ES-I3 (cell line): ENCODE results near the gene PRKG1.

Experiments used
- H3K36me3 ChIP-seq: 2 replicates; pipeline ENCODE4 v1.6.1; 2013; ENCODE audit warnings: mild to moderate bottlenecking, low read length, control low read depth, moderate library complexity; ENCODE audit not compliant: insufficient read depth
- H3K4me1 ChIP-seq: 2 replicates; pipeline ENCODE4 v1.6.1; 2013; ENCODE audit warnings: mild to moderate bottlenecking, control low read depth, low read length; ENCODE audit not compliant: insufficient read depth
- H3K9ac ChIP-seq: 2 replicates; pipeline ENCODE4 v1.6.1; 2013; ENCODE audit warnings: low read depth, mild to moderate bottlenecking, low read length, moderate library complexity
- H3K9me3 ChIP-seq: 2 replicates; pipeline ENCODE4 v1.6.1; 2013; ENCODE audit warnings: mild to moderate bottlenecking, low read length, moderate library complexity; ENCODE audit not compliant: control insufficient read depth, insufficient read depth

The PRKG1 gene

DNA sequence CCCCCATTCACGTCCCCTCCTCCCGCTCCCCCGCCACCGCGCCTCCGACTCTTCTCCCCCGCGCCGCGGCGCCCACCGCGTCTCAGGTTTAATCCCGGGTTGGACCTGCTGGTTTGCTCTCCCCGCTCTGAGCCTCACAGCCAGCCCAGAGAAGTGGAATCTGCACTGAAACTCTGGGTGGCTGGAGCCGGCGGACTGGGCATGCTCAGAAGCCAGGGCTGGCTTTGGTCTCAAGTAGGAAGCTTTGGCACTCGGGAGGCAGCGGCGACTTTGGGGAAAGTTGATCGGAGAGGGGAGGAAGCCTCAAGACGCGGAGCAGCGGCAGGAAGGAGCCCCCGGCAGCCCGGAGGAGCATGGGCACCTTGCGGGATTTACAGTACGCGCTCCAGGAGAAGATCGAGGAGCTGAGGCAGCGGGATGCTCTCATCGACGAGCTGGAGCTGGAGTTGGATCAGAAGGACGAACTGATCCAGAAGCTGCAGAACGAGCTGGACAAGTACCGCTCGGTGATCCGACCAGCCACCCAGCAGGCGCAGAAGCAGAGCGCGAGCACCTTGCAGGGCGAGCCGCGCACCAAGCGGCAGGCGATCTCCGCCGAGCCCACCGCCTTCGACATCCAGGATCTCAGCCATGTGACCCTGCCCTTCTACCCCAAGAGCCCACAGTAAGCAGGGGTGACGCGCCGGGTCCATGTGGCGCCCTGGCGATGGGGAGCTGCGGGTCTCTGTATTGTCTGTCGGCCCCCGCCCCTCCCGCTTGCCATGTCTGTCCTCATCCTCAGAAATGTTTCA is at the start of gene PRKG1:
Gene PRKG1, plus strand, starts transcription at position 250 of the 791 bp plus-strand sequence.
- Histone ChIP-seq H3K36me3 (no peaks in the 10 kb centered on the region), H3K9ac (peak within 1 kb of the TSS; percentile 78), H3K9me3 (no peaks in the 10 kb centered on the region), H3K4me1 (peaks cover 9% of the 10 kb centered on the region; the same call in 1 of the 2 replicates)

DNA sequence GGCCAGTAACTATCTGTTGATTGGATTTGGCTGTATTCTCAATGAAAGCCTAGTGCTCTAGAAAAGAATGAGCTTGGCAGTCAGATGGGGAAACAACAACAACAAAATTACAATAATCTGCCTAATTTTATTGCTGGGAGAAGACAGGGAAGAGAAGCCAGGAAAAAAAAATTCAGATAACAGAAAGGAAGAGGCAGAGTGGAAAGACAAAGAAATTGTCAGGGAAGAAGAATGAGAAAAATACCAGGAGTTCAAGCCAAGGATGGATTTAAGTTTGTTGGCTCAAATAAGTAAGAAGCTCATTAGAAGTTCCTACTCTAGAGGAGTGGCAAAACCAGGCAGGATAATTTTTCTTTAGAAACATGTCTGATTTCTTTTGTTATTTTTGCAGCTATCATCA is 45.9 kb upstream of the PRKG1 start:
- no peaks in the 10 kb centered on the region for H3K9me3 ChIP-seq
- no peak overlapping the region for H3K9ac ChIP-seq
- H3K4me1 ChIP-seq: peaks cover 5% of the 10 kb centered on the region; the same call in 1 of the 2 replicates
- H3K36me3 ChIP-seq: no peaks in the 10 kb centered on the region

GRCh38 chr10:51029172-51029641 is 45.1 kb upstream of the PRKG1 start:
- Histone ChIP-seq H3K36me3 (no peaks in the 10 kb centered on the region), H3K4me1 (peaks cover 13% of the 10 kb centered on the region; the same call in 1 of the 2 replicates), H3K9ac (no peak overlapping the region), H3K9me3 (no peaks in the 10 kb centered on the region)

DNA sequence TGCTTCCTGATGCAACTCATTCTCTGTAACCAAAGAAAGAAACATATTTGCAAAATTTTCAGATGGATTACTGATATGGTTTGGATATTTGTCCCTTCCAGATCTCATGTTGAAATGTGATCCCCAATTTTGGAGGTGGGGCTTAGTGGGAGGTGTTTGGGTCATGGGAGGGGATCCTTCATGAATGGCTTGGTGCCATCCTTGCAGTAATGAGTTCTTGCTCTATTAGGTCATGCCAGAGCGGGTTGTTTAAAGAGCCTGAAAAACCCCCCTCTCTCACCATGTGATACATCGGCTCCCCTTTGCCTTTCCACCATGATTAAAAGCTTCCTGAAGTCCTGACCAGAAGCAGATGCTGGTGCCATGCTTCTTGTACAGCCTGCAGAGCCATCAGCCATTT is 43.8 kb upstream of the PRKG1 start:
- H3K9me3 ChIP-seq: no peaks in the 10 kb centered on the region
- H3K36me3 ChIP-seq: no peaks in the 10 kb centered on the region
- no peak overlapping the region for H3K9ac ChIP-seq
- peaks cover 21% of the 10 kb centered on the region for H3K4me1 ChIP-seq

- H3K36me3 ChIP-seq: no peaks in the 10 kb centered on the region
- H3K4me1 ChIP-seq: peaks cover 21% of the 10 kb centered on the region
Measured at GRCh38 chr10:51031950-51032349, 42.3 kb upstream of the PRKG1 start.

DNA sequence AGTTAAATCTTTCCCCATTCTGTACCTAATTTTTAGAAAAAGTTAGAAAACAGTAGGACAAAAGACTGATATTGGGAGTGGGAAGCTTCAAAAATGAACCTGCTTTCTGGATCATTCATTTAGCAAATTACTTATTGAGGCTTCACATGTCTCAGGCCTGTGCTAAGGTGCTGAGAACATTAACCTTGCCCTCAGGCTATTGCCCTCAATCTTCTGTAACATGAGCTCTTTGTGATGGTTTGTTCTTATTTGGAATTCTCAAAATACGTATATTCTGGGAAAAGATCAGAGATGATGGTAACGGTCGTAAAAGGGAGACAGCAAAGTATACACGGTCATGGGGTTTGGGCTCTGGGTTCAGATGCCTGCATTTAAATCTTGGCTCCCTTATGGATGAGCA is 39.5 kb upstream of the PRKG1 start:
- Histone ChIP-seq H3K36me3 (no peaks in the 10 kb centered on the region), H3K9me3 (no peaks in the 10 kb centered on the region), H3K9ac (no peak overlapping the region), H3K4me1 (peaks cover 21% of the 10 kb centered on the region)

More at GRCh38 chr10:51031950-51032349, 42.3 kb upstream of the PRKG1 start:
- H3K9me3 ChIP-seq: no peaks in the 10 kb centered on the region
- no peak overlapping the region for H3K9ac ChIP-seq

GRCh38 chr10:51035344-51035743 is 38.9 kb upstream of the PRKG1 start:
- Histone ChIP-seq H3K36me3 (no peaks in the 10 kb centered on the region), H3K9ac (no peak overlapping the region), H3K4me1 (peaks cover 21% of the 10 kb centered on the region), H3K9me3 (no peaks in the 10 kb centered on the region)

DNA sequence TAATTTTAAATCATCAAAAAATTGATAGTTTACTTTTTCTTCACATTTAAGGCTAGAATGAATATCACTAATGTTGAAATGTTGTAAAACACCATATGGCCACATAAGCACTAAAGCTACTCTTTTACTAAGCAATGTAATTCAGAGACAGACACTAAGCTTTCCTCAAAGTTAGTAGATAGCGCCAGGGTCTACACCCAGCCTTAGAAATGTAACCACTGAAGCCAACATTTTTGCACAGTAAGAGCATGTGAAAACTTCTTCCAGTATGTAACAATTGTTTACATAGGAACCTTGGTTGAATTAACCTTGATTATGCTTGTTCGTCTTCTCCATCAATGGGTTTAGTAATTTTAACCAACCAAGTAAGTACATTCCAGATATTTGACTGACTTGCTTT is 28.4 kb upstream of the PRKG1 start:
- H3K9me3 ChIP-seq: no peaks in the 10 kb centered on the region
- H3K4me1 ChIP-seq: no peaks in the 10 kb centered on the region
- no peaks in the 10 kb centered on the region for H3K36me3 ChIP-seq
- no peak overlapping the region for H3K9ac ChIP-seq

- H3K9ac ChIP-seq: no peak overlapping the region
- H3K36me3 ChIP-seq: no peaks in the 10 kb centered on the region
- H3K9me3 ChIP-seq: no peaks in the 10 kb centered on the region
- no peaks in the 10 kb centered on the region for H3K4me1 ChIP-seq
Measured at GRCh38 chr10:51046654-51047053, 27.6 kb upstream of the PRKG1 start.

- no peaks in the 10 kb centered on the region for H3K36me3 ChIP-seq
- H3K4me1 ChIP-seq: no peaks in the 10 kb centered on the region
- no peak overlapping the region for H3K9ac ChIP-seq
- no peaks in the 10 kb centered on the region for H3K9me3 ChIP-seq
Measured at GRCh38 chr10:51047857-51048256, 26.4 kb upstream of the PRKG1 start.

GRCh38 chr10:51048792-51049191 is 25.5 kb upstream of the PRKG1 start:
- Histone ChIP-seq H3K4me1 (no peaks in the 10 kb centered on the region), H3K9ac (no peak overlapping the region), H3K36me3 (no peaks in the 10 kb centered on the region), H3K9me3 (no peaks in the 10 kb centered on the region)

DNA sequence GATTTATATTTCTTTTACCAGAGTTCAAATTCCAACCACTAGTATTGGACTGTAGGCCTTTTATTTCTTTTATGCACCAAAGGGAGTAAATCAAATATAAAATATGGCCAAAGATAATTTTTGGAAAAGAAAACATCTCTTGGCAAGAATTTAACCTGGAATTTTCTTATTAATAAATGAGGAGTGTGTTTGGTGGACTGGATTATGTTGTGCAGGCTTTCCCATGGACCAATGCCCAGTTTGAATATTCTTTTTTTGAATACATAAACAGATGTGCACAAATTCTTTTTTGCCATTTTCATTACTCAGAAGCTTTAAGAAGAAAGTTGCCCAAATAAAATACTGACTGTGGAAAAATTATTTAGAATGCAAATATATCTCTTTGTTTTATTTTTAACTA is 22.1 kb upstream of the PRKG1 start:
- no peak overlapping the region for H3K9ac ChIP-seq

DNA sequence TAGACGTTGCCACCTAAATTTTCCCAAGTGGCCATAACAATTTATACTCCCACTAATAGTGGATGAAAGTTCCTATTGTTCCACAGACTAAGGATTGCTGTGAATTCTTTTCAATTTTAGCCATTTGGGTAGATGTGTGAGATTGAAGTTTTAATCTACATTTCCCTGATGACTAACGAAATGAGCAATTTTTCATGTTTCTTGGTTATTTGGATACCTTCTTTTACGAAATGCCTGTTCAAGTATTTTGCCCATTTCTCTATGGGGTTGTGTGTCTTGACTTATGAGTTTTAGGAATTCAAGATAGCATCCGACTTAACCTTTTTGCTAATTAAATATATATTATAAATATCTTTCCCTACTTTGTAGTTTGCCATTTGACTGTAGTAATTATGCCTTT is 16.4 kb upstream of the PRKG1 start:
- Histone ChIP-seq H3K4me1 (no peaks in the 10 kb centered on the region), H3K9me3 (no peaks in the 10 kb centered on the region), H3K9ac (no peak overlapping the region), H3K36me3 (no peaks in the 10 kb centered on the region)

More for the DNA sequence above, 22.1 kb upstream of the PRKG1 start:
- H3K9me3 ChIP-seq: no peaks in the 10 kb centered on the region
- H3K36me3 ChIP-seq: no peaks in the 10 kb centered on the region
- no peaks in the 10 kb centered on the region for H3K4me1 ChIP-seq

DNA sequence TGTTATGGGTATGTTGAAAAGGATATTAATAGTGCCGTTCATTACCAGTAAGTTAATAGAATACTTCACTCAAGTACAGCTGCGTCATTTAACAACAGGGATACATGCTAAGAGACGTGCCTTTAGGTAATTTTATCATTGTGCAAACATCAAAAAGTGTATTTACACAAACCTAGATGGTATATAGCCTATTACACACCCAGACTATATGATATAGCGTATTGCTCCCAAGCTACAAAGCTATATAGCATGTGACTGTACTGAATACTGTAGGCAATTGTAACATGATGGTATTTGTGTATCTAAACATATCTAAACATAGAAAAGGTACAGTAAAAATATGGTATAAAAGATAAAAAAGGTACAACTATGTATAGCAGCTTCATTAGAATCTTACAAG is 11.1 kb upstream of the PRKG1 start:
- Histone ChIP-seq H3K36me3 (no peaks in the 10 kb centered on the region), H3K9me3 (no peaks in the 10 kb centered on the region), H3K4me1 (no peaks in the 10 kb centered on the region), H3K9ac (no peak overlapping the region)
